GM21723 (cell line): ENCODE results near the gene RANBP9.

Source experiments
- ATAC-seq: cut with Tn5 transposase; IDR thresholded peaks from one replicate; pipeline ENCODE4 v1.9.1; 2021; ENCODE audit warnings: mild to moderate bottlenecking, moderate library complexity; ENCODE audit not compliant: unreplicated experiment

RANBP9 gene

GRCh38 chr6:13711733-13712598, at the start of gene RANBP9:
Gene RANBP9, minus strand, starts transcription at chr6:13711835. Its CDS starts 330 bp downstream, at chr6:13711505.
- peak; percentile 79 for ATAC-seq

GRCh38 chr6:13760307-13761304, 49.0 kb upstream of the RANBP9 start:
- no peak for ATAC-seq

DNA sequence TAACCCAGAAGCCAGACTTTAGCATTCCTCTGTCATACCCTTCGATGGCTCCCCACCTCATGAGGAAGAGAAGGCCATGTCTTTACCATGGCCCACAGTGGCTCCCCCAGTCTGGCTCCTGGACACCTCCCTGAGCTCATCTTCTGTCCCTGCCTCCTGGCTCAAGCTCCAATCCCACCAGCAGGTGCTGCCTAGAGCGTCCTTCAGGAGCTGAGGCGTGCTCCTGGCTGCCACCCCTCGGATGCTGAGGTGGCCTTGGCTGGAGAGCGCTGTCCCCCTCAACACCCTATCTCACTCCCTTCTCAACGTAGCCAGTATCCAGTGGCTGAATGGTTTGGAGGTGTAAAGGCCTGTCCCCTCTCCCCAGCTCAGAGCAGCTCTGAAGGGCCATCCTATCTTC, 47.4 kb upstream of the RANBP9 start:
- no peak for ATAC-seq

DNA sequence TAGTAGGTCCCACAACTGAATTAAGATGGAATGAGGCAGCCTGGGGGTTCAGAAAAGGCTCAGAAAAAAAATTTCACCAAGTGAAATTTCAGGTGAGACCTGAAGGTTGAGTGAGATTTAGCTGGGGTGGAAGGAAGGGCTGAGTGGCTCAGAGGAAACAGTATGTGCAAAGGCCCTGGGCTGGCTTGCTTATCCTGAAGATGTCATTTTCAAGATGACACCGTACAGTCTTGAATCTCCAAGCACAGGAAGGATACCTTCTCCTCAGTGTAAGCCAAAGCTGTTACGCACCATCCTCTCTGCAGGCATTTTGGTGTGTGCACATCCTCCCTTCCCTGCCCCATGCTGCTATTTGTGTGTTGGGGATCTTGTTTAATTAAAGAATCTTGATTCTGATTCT, 43.0 kb upstream of the RANBP9 start:
- ATAC-seq, result no peak

DNA sequence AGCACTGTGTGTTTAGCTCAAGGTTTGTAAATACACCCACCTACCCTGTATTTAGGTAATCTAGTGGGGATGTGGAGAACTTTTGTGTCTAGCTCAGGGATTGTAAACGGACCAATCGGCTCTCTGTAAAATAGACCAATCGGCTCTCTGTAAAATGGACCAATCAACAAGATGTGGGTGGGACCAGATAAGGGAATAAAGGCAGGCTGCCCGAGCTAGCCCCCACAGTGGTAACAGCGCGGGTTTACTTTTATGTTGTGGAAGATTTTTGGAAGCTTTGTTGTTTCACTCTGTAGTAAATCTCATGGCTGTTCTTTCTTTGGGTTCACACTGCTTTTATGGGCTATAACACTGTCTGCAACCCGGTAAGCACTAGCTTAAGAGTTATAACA, 32.1 kb upstream of the RANBP9 start:
- no peak for ATAC-seq

DNA sequence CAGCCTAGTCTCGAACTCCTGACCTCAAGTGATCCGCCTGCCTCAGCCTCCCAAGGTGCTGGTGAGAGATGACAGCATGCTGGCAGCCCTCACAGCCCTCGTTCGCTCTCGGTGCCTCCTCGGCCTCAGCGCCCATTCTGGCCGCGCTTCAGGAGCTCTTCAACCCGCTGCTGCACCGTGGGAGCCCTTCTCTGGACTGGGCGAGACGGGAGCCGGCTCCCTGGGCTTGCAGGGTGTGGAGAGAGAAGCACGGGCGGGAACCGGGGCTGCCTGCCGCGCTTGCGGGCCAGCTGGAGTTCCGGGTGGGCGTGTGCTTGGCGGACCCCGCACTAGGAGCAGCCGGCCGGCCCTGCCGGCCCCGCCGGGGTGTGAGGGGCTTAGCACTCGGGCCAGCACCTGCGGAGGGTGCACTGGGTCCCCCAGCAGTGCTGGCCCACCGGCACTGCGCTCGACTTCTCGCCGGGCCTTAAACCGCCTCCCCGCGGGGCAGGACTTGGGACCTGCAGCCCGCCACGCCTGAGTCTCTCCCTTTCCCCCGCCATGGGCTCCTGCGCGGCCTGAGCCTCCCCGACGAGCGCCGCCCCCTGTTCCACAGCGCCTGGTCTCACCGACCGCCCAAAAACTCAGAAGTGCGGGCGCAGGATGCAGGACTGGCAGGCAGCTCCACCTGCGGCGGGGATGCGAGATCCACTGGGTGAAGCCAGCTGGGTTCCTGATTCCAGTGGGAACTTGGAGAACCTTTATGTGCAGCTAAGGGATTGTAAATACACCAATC, 31.5 kb upstream of the RANBP9 start:
- no peak for ATAC-seq

DNA sequence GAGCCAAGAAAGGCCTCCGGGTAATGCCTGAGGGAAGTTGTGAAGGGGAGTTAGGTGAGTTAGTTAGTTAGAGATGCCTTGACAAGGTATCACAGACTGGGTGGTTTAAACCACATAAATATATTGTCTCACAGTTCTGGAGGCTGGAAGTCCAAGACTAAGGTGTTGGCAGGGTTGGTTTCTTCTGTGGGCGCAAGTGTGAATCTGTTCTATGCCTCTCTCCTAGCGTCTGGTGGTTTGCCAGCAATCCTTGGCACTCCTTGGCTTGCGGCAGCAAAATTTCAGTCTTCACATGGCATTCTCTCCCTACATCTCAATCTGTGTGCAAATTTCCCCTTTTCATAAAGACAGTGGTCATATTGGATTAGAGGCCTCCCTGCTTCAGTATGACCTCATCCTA, 29.7 kb upstream of the RANBP9 start:
- ATAC-seq, result no peak

DNA sequence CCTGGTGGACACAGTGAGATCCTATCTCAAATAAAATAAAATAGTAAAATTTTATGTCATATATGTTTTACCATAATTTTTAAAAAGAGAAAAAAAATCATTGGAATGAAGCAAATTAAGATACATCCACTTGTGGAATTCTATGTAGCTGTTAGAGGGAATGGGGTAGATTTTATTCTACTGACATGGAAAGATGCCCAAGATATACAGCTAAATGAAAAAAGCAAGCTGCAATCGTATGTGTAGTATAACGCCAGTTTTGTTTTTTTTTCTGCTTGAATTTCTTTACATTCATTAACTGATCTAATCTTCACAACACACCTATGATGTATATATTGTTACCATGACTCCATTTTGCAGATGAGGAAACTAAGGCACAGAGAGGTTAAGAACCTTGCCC, 23.4 kb upstream of the RANBP9 start:
- no peak for ATAC-seq

DNA sequence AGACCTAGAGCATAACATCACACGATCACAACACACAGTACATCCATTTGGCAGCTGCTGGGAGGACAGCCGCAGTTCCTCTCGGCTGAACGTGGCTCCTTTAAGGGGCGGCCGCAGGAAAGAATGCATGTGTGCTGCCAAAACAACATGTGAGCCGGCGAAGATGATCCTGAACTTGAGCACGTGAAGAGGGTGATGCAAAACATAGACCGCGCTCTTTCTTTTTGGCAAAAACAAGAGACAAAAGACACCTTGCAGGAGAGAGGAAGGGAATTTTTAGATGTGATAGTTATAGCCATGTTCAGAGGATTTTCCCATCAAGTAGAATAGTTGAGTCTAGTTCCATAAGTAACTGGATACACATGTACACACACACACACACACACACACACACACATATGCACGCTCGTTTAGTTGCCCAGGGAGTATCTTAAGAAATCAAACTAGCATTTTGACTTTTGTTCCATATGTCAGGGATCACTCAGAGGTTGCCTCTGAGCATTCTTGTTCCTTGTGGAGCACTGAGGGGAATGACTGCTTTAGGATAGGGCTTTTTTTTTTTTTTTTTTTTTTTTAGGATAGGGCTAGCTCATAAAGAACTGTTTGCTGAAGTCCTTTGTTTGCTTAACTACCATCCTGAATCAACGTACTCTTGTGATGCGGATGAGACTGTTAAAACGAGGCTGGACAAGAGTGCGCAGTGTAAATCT, 21.7 kb upstream of the RANBP9 start:
- no peak for ATAC-seq

GRCh38 chr6:13730704-13731103, 19.1 kb upstream of the RANBP9 start:
- no peak for ATAC-seq

GRCh38 chr6:13729891-13730290, 18.3 kb upstream of the RANBP9 start:
- ATAC-seq, result no peak

GRCh38 chr6:13725570-13725969, 13.9 kb upstream of the RANBP9 start:
- ATAC-seq, result no peak

DNA sequence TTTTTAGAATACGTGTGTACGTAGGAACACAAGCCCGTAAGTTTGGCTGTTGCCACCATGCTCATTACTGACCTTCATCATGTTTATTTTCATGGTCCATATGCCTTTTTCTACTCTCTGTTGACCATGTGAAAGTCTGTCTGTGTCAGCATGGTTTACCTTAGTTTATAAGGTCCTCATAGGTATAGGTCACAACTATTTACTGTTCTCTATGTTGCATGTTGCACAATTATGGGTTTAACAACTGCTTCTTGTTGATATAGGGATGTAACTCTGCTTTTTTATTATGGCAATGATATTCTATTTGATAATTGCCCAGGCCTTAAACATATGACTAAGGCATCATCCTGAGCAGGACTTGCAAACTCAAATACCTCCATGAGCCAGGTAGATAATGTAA, 13.4 kb upstream of the RANBP9 start:
- ATAC-seq, result no peak

DNA sequence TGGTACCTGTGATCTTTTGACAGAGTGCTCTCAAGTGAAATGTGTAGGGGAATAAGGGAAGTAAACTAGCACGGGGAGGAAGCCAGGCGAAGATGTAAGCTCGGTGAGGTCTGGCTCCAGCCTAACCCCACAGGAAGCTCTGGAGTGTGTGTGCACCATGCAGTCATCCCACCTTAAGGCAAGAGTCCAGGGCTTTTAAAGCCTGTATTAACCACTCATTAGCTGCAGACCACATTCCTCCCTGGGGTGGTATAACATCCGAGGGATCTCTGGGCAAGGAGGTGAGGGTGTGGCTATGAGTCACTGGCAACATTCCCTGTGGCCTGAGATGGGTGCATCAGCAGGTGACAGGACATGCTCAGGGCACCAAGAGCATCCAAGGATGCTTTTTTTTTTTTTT, 12.5 kb upstream of the RANBP9 start:
- ATAC-seq, result no peak

DNA sequence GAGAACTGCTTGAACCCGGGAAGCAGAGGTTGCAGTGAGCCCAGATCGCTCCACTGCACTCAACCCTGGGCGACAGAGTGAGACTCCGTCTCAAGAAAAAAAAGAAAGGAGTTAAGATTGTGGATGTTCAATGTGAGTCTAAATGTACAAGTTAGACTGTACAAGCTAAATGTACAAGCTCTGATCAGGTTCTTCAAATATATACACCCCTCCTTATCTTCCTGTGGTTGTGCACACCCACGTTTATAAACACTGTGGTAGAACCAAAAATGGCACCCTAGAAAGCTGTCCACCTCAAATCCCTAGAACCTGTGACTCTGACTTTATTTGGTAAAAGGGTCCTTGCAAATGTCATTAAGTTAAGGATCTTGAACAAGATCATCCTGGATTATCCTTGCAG, 11.2 kb upstream of the RANBP9 start:
- ATAC-seq, result no peak

- ATAC-seq, result no peak
Observed at GRCh38 chr6:13718123-13718458, 6.5 kb upstream of the RANBP9 start.

- no peak for ATAC-seq
Observed at GRCh38 chr6:13716955-13717295, 5.3 kb upstream of the RANBP9 start.

GRCh38 chr6:13716225-13716954, 4.8 kb upstream of the RANBP9 start:
- no peak for ATAC-seq

- ATAC-seq, result no peak
Observed at GRCh38 chr6:13715444-13715883, 3.8 kb upstream of the RANBP9 start.

DNA sequence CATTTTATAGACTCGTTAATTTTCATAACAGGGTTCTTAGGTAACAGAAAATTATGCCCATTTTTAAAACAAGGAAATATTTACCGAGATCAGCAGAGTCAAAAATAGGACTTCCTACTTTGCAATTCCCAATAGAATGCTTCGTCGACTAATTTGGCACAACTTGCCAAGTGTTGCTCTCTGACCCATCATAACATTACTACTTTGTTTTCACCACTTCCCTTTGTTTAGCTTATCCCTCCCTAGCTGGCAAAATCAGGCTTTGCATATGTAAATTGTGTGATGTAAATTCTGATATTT, 914 bp upstream of the RANBP9 start:
- no peak for ATAC-seq
